ENCODE data around the gene PDE6B.
"Not testable (repeated sequence)": the region's sequence is repeated elsewhere in the genome, so short reads cannot be mapped to it uniquely, and the experiment has no call there.

PDE6B gene

GRCh38 chr4:669806-670559 is 44.6 kb downstream of the PDE6B start:
- not testable (repeated sequence) for DNase-seq (ENCODE audit: low read depth in 2 of 2)

GRCh38 chr4:671769-672168 is 46.4 kb downstream of the PDE6B start:
- no peak for DNase-seq (ENCODE audit: low read depth in 2 of 2)

- no peak for DNase-seq (ENCODE audit: low read depth in 2 of 2)
Observed at GRCh38 chr4:673349-674091, 48.1 kb downstream of the PDE6B start.

GRCh38 chr4:674172-675035 is 49.0 kb downstream of the PDE6B start, which contains the start of the genes ATP5ME and MYL5:
ATP5ME (minus strand) TSS chr4:674276; CDS start chr4:674247, 29 bp downstream.
MYL5 (plus strand) TSS chr4:674542; CDS start chr4:678027, 3,485 bp downstream.
- peak; percentile 94 to 95 for DNase-seq (ENCODE audit: low read depth in 2 of 2)

- no peak for DNase-seq (ENCODE audit: low read depth in 2 of 2)
Observed at GRCh38 chr4:675036-675882, 49.9 kb downstream of the PDE6B start.

- DNase-seq (ENCODE audit: low read depth in 2 of 2): no peak
Observed at GRCh38 chr4:675980-676870, 50.9 kb downstream of the PDE6B start.

- DNase-seq (ENCODE audit: low read depth in 2 of 2): no peak
Observed at GRCh38 chr4:676871-677235, 51.5 kb downstream of the PDE6B start.

GRCh38 chr4:677431-678293 is 52.3 kb downstream of the PDE6B start:
- DNase-seq (ENCODE audit: low read depth in 2 of 2): no peak

- DNase-seq (ENCODE audit: low read depth in 2 of 2): no peak
Observed at GRCh38 chr4:678331-679103, 53.1 kb downstream of the PDE6B start.

- no peak for DNase-seq (ENCODE audit: low read depth in 2 of 2)
Observed at GRCh38 chr4:679104-679481, 53.7 kb downstream of the PDE6B start.

GRCh38 chr4:679629-680028 is 54.3 kb downstream of the PDE6B start:
- DNase-seq (ENCODE audit: low read depth in 2 of 2): no peak

GRCh38 chr4:680091-680490 is 54.7 kb downstream of the PDE6B start:
- DNase-seq (ENCODE audit: low read depth in 2 of 2): no peak

- no peak for DNase-seq (ENCODE audit: low read depth in 2 of 2)
Observed at GRCh38 chr4:680551-680927, 55.2 kb downstream of the PDE6B start.

GRCh38 chr4:680928-681645 is 55.7 kb downstream of the PDE6B start:
- DNase-seq (ENCODE audit: low read depth in 2 of 2): peak in 1 of 2 donors; percentile 54

GRCh38 chr4:681736-682451 is 56.5 kb downstream of the PDE6B start:
- DNase-seq (ENCODE audit: low read depth in 2 of 2): no peak

GRCh38 chr4:682490-683172 is 57.3 kb downstream of the PDE6B start:
- no peak for DNase-seq (ENCODE audit: low read depth in 2 of 2)
